CD14-positive monocyte (primary cell): ENCODE data around the gene PLXNB1. TPM values are rescaled to one million over a fixed set of nuclear protein-coding genes. Genes with fewer than 3 reads are reported as not detected.

Experiments used
- DNase-seq, 3 donors: peaks; one replicate each; pipeline ENCODE4 v3.0.0-alpha.2; 2011 to 2022
- H2AFZ ChIP-seq: 2 replicates; pipeline ENCODE4 v1.6.0; 2012; ENCODE audit warnings: mild to moderate bottlenecking, low read depth, low read length, inconsistent platforms; ENCODE audit not compliant: insufficient read depth, poor library complexity, severe bottlenecking
- H3K27ac ChIP-seq, 2 donors: 1 replicate in 1 of 2; 2 replicates in 1 of 2; pipeline ENCODE4 v1.5.1; 2012 to 2013; ENCODE audit warnings: low read length in 2 of 2, control low read depth in 1 of 2, inconsistent platforms in 1 of 2, low read depth in 1 of 2, mild to moderate bottlenecking in 1 of 2
- H3K27me3 ChIP-seq, 2 donors: one replicate each; pipeline versions ENCODE4 v1.6.0 to v1.6.1; 2011 to 2013; ENCODE audit warnings: low read length in 2 of 2; ENCODE audit not compliant: control insufficient read depth in 2 of 2, insufficient read depth in 2 of 2
- H3K36me3 ChIP-seq, 2 donors: replicated peaks in 1 of 2; 1 replicate in 1 of 2; 2 replicates in 1 of 2; pipeline versions ENCODE4 v1.5.1 to v1.6.1; 2012 to 2013; ENCODE audit warnings: low read length in 2 of 2, control low read depth in 1 of 2, inconsistent platforms in 1 of 2, mild to moderate bottlenecking in 1 of 2; ENCODE audit not compliant: insufficient read depth in 2 of 2, control insufficient read depth in 1 of 2
- H3K4me1 ChIP-seq, 2 donors: 1 replicate in 1 of 2; 2 replicates in 1 of 2; pipeline versions ENCODE4 v1.5.1 to v1.6.1; 2012 to 2013; ENCODE audit warnings: low read length in 2 of 2, control low read depth in 1 of 2, inconsistent platforms in 1 of 2, mild to moderate bottlenecking in 1 of 2, moderate library complexity in 1 of 2; ENCODE audit not compliant: insufficient read depth in 2 of 2, control insufficient read depth in 1 of 2
- H3K4me2 ChIP-seq: replicated peaks from 2 replicates; pipeline ENCODE3; 2012; ENCODE audit warnings: low read length, moderate library complexity, mild to moderate bottlenecking; ENCODE audit not compliant: poor library complexity, severe bottlenecking; ENCODE audit errors: extremely low read depth
- H3K4me3 ChIP-seq, 3 experiments: fragments of 200-600 bp in 1 of 3; sonication (generic) in 1 of 3; replicated peaks in 1 of 3; 1 replicate in 2 of 3; 2 replicates in 1 of 3; pipeline ENCODE4 v1.5.1; 2011 to 2013; ENCODE audit warnings: low read length in 3 of 3, mild to moderate bottlenecking in 3 of 3, control low read depth in 2 of 3, low read depth in 2 of 3, inconsistent platforms in 1 of 3, moderate library complexity in 1 of 3
- H3K79me2 ChIP-seq: 2 replicates; pipeline ENCODE4 v1.6.0; 2012; ENCODE audit warnings: mild to moderate bottlenecking, control low read depth, inconsistent platforms, low read length, moderate library complexity; ENCODE audit not compliant: insufficient read depth
- H3K9ac ChIP-seq: 2 replicates; pipeline ENCODE4 v1.6.0; 2017; ENCODE audit warnings: low read length, mild to moderate bottlenecking; ENCODE audit not compliant: insufficient read depth, poor library complexity, severe bottlenecking
- H3K9me3 ChIP-seq, 2 donors: replicated peaks in 1 of 2; 1 replicate in 1 of 2; 2 replicates in 1 of 2; pipeline versions ENCODE4 v1.5.1 to v1.6.1; 2012 to 2013; ENCODE audit warnings: low read length in 2 of 2, control low read depth in 1 of 2; ENCODE audit not compliant: control insufficient read depth in 1 of 2, insufficient read depth in 1 of 2
- H4K20me1 ChIP-seq: 2 replicates; pipeline ENCODE4 v1.6.0; 2012; ENCODE audit warnings: mild to moderate bottlenecking, low read length, control low read depth, moderate library complexity; ENCODE audit not compliant: insufficient read depth
- H3K27ac Mint-ChIP-seq, 7 donors: one replicate each; pipeline ENCODE4 v1.8.0; 2020; ENCODE audit warnings: mild to moderate bottlenecking in 7 of 7, mixed read lengths in 7 of 7, moderate library complexity in 6 of 7, inconsistent platforms in 2 of 7
- H3K27me3 Mint-ChIP-seq, 3 donors: one replicate each; pipeline ENCODE4 v1.8.0; 2021 to 2022; ENCODE audit warnings: low read depth in 3 of 3, mild to moderate bottlenecking in 3 of 3, mixed read lengths in 3 of 3, moderate library complexity in 3 of 3, inconsistent platforms in 1 of 3
- H3K36me3 Mint-ChIP-seq, 2 donors: one replicate each; pipeline ENCODE4 v1.8.0; 2020; ENCODE audit warnings: mixed read lengths in 2 of 2, inconsistent platforms in 1 of 2, mild to moderate bottlenecking in 1 of 2
- H3K4me1 Mint-ChIP-seq: one replicate; pipeline ENCODE4 v1.8.0; 2020; ENCODE audit warnings: mild to moderate bottlenecking, mixed read lengths
- H3K4me3 Mint-ChIP-seq, 2 donors: one replicate each; pipeline ENCODE4 v1.8.0; 2020; ENCODE audit warnings: mild to moderate bottlenecking in 2 of 2, mixed read lengths in 2 of 2, moderate library complexity in 1 of 2
- H3K9me3 Mint-ChIP-seq, 7 donors: one replicate each; pipeline ENCODE4 v1.8.0; 2020 to 2022; ENCODE audit warnings: mixed read lengths in 7 of 7, mild to moderate bottlenecking in 6 of 7, moderate library complexity in 6 of 7, inconsistent platforms in 2 of 7
- WGBS: methylation state at CpG from one replicate; pipeline ENCODE4 v1.1.5; 2013; ENCODE audit warnings: missing lambda C conversion rate; ENCODE audit not compliant: insufficient coverage; 5-methylcytosine and 5-hydroxymethylcytosine counted together
- intact Hi-C, 2 donors: fragments of 100-400 bp; cut with micrococcal nuclease; formaldehyde crosslinking; loops; one replicate each; pipeline versions ENCODE4 v1.15.0 to v1.15.1; 2023
- polyA plus RNA-seq, 3 donors: library from polyadenylated mRNA; depleted of rRNA in 1 of 3; unstranded in 2 of 3; stranded (reverse) in 1 of 3; fragments of 300-500 nt in 2 of 3; fragments of >200 nt in 1 of 3; fragmentation: Illumina TruSeq in 2 of 3; gene quantifications; 1 replicate in 2 of 3; 2 replicates in 1 of 3; pipeline ENCODE4 v1.2.3, GENCODE V29; 2012 to 2021
- TF ChIP-seq, protein P1 (sequence below): fragments of 200-600 bp; IDR thresholded peaks from one replicate; pipeline ENCODE4 v1.8.0; 2022; ENCODE audit warnings: antibody characterized with exemption, mild to moderate bottlenecking

PLXNB1 gene
- polyA plus RNA-seq, 3 donors: 0.14 to 4.3 TPM; not detected in 1

DNA sequence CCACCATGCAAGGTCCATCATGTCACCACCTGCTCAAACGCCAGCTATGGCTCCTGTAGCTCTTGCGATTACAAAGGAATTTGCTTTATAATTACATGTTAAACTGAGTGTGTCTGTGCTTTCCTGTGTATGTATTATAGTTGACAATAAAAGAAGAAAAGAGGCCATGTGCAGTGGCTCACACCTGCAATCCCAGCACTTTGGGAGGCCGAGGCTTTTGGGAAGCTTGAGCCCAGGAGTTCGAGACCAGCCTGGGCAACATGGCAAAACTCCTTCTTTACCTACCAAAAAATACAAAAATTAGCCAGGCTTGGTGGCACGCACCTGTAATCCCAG is 43.7 kb upstream of the PLXNB1 start:
- TF ChIP-seq, protein P1, sequence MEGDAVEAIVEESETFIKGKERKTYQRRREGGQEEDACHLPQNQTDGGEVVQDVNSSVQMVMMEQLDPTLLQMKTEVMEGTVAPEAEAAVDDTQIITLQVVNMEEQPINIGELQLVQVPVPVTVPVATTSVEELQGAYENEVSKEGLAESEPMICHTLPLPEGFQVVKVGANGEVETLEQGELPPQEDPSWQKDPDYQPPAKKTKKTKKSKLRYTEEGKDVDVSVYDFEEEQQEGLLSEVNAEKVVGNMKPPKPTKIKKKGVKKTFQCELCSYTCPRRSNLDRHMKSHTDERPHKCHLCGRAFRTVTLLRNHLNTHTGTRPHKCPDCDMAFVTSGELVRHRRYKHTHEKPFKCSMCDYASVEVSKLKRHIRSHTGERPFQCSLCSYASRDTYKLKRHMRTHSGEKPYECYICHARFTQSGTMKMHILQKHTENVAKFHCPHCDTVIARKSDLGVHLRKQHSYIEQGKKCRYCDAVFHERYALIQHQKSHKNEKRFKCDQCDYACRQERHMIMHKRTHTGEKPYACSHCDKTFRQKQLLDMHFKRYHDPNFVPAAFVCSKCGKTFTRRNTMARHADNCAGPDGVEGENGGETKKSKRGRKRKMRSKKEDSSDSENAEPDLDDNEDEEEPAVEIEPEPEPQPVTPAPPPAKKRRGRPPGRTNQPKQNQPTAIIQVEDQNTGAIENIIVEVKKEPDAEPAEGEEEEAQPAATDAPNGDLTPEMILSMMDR: no peak
- H3K9ac ChIP-seq: peak overlapping the region; percentile 88

DNA sequence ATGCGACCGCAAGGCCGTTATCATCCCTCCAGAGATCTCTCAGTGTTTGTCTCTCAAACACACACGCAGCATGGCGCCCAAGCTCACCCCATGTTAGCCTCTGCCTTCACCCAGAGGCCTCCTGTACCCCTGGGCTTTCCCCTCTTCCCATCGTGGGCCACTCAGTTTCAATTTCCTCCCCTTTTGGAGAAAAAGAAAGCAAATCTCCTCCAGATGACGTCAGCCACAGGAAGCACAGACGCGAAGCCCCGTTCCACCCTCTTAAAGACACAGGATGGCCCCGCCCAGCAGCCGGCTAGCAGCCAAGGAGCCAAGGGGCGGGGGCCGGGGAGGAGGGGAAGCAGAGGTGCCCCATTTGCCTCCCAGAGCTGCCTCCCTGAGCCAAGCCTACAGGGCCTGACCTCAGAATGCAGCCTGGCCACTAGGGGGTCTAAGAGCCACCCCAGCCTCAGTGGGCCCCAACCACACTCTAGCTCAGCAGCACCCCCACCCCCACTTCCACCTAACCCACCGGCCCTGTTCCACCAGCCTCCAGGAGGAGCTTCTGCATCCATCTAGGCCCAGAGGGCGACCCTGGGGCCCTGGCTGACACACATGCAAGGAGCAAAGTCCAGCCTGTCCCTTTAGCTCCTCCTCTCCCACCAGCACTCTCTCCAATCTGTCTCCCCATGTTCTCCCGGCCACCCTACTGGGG is 43.2 kb upstream of the PLXNB1 start:
- WGBS: 4% methylated on average over 14 of the region's 17 CpGs
- H3K9me3 ChIP-seq: no peaks in the 10 kb centered on the region
- TF ChIP-seq, protein P1: peak; percentile 49
- peak overlapping the region; percentile 88 to 99 for H3K27ac ChIP-seq
- H3K79me2 ChIP-seq: peaks cover 52% of the 10 kb centered on the region
- H3K4me2 ChIP-seq: peak overlapping the region; percentile 90
- peak overlapping the region; percentile 44 to 82 (median 48) for H3K4me3 ChIP-seq
- H3K27me3 Mint-ChIP-seq: no peaks in the 10 kb centered on the region
- H3K36me3 Mint-ChIP-seq: peaks cover 44 to 63% of the 10 kb centered on the region in 2 donors
- H3K36me3 ChIP-seq: peaks cover 32 to 55% of the 10 kb centered on the region in 2 donors
- peaks cover 8% of the 10 kb centered on the region for H4K20me1 ChIP-seq
- H3K27me3 ChIP-seq: no peaks in the 10 kb centered on the region
- peak overlapping the region; percentile 95 to 100 (median 97) for H3K27ac Mint-ChIP-seq
- H3K4me1 Mint-ChIP-seq: peaks cover 43% of the 10 kb centered on the region
- H3K4me3 Mint-ChIP-seq: peak overlapping the region; percentile 89 to 96
- intact Hi-C loops: no loop called here
- H3K4me1 ChIP-seq: peaks cover 50 to 57% of the 10 kb centered on the region in 2 donors
- DNase-seq: peak; percentile 97 to 99 (median 98)
- peak overlapping the region; percentile 88 for H3K9ac ChIP-seq
- peak overlapping the region; percentile 85 for H2AFZ ChIP-seq
- H3K9me3 Mint-ChIP-seq: no peaks in the 10 kb centered on the region

More for the DNA sequence above, 43.7 kb upstream of the PLXNB1 start:
- peaks cover 38% of the 10 kb centered on the region for H3K4me1 Mint-ChIP-seq
- Histone ChIP-seq H3K27ac (peak overlapping the region; percentile 88 to 99), H3K9me3 (no peaks in the 10 kb centered on the region), H4K20me1 (peaks cover 13% of the 10 kb centered on the region), H3K27me3 (no peaks in the 10 kb centered on the region), H3K4me3 (peak overlapping the region in 1 of 3 experiments; percentile 82), H2AFZ (peak overlapping the region; percentile 85), H3K36me3 (peaks cover 28 to 55% of the 10 kb centered on the region in 2 donors), H3K4me1 (peaks cover 45 to 52% of the 10 kb centered on the region in 2 donors), H3K4me2 (peak overlapping the region; percentile 90), H3K79me2 (peaks cover 47% of the 10 kb centered on the region)
- no peaks in the 10 kb centered on the region for H3K9me3 Mint-ChIP-seq
- WGBS: no CpG with 5 or more reads among the region's 5 CpGs
- H3K36me3 Mint-ChIP-seq: peaks cover 44 to 63% of the 10 kb centered on the region in 2 donors
- no peaks in the 10 kb centered on the region for H3K27me3 Mint-ChIP-seq
- H3K4me3 Mint-ChIP-seq: peak overlapping the region in 1 of 2 donors; percentile 67
- no peak for DNase-seq
- peak overlapping the region; percentile 95 to 100 (median 97) for H3K27ac Mint-ChIP-seq
- intact Hi-C loops: no loop called here
